Esophagus squamous epithelium (tissue), 5 donors: ENCODE results near the gene ZNF616. TPM values are rescaled to one million over a fixed set of nuclear protein-coding genes. Genes with fewer than 3 reads are reported as not detected.

ENCODE experiments used
- DNase-seq: peaks from one replicate; lab custom pipeline; 2025; lab: John Stamatoyannopoulos, UW
- H3K27ac ChIP-seq, 4 donors: fragments of 200-600 bp; sonication (generic); one replicate each; pipeline ENCODE4 v1.5.1; 2016 to 2019; ENCODE audit warnings: mild to moderate bottlenecking in 1 of 4
- H3K27me3 ChIP-seq, 4 donors: fragments of 200-600 bp; sonication (generic); 1 replicate in 3 of 4; 2 replicates in 1 of 4; pipeline versions ENCODE4 v1.5.1 to v1.6.0; 2017 to 2021; ENCODE audit warnings: antibody characterized with exemption in 1 of 4
- H3K36me3 ChIP-seq, 3 donors: fragments of 200-600 bp; sonication (generic); one replicate each; pipeline ENCODE4 v1.5.1; 2016 to 2019
- H3K4me1 ChIP-seq, 3 donors: fragments of 200-600 bp; sonication (generic); one replicate each; pipeline ENCODE4 v1.5.1; 2017 to 2019
- H3K4me3 ChIP-seq, 4 donors: fragments of 200-600 bp; sonication (generic); 1 replicate in 3 of 4; 2 replicates in 1 of 4; pipeline ENCODE4 v1.5.1; 2016 to 2019; ENCODE audit warnings: mild to moderate bottlenecking in 2 of 4, moderate library complexity in 1 of 4
- H3K9me3 ChIP-seq, 3 donors: fragments of 200-600 bp; sonication (generic); one replicate each; pipeline ENCODE4 v1.5.1; 2016 to 2019
- CTCF ChIP-seq, 6 experiments: fragments of 450-650 bp in 4 of 6; fragments of 200-600 bp in 2 of 6; sonication (generic) in 2 of 6; IDR thresholded peaks; one replicate each; pipeline ENCODE4 v1.5.1; 2016 to 2019; ENCODE audit warnings: antibody characterized with exemption in 6 of 6, mild to moderate bottlenecking in 4 of 6, moderate library complexity in 4 of 6
- POLR2A ChIP-seq, 4 donors: fragments of 450-650 bp; IDR thresholded peaks; one replicate each; pipeline ENCODE4 v1.6.1; 2017; ENCODE audit warnings: antibody characterized with exemption in 4 of 4, mild to moderate bottlenecking in 4 of 4, moderate library complexity in 3 of 4
- WGBS, 2 donors: methylation state at CpG; one replicate each; pipeline ENCODE4 v1.1.5; 2018; 5-methylcytosine and 5-hydroxymethylcytosine counted together
- intact Hi-C: fragments of 100-400 bp; cut with DNase I; formaldehyde crosslinking; loops from one replicate; pipeline ENCODE4 v1.15.0; 2022
- small RNA-seq, 4 donors: library from RNA; depleted of rRNA; stranded (forward); fragments of <200 nt; gene quantifications; one replicate each; pipeline ENCODE3, GENCODE V24; 2016
- total RNA-seq, 4 donors: library from RNA; depleted of rRNA; stranded (reverse); fragments of >200 nt; gene quantifications; one replicate each; pipeline ENCODE4 v1.1.0, GENCODE V29; 2016
- donor health status: DM: yes; HTN: yes; CAD: no.

The ZNF616 gene
- total RNA-seq, 4 donors from 2014 or later = 2.4 to 5.1 (median 3.7) TPM

GRCh38 chr19:52086481-52086880 lies 53.3 kb downstream of the ZNF616 start:
- no peaks in the 10 kb centered on the region for H3K4me1 ChIP-seq
- H3K27me3 ChIP-seq = no peaks in the 10 kb centered on the region
- peaks cover 0 to 100% (median 24%) of the 10 kb centered on the region in 3 donors for H3K36me3 ChIP-seq
- H3K27ac ChIP-seq = peak overlapping the region in 3 of 4 donors; percentile 2 to 48 (median 21)
- intact Hi-C loops = no loop called here
- no peak for DNase-seq
- H3K4me3 ChIP-seq = no peak overlapping the region
- no peak for TF ChIP-seq POLR2A (IDR thresholded peaks at IDR 0.05)
- TF ChIP-seq CTCF (IDR thresholded peaks at IDR 0.05) = no peak
- peaks cover 0 to 83% (median 15%) of the 10 kb centered on the region in 3 donors for H3K9me3 ChIP-seq

- no peaks in the 10 kb centered on the region for H3K27me3 ChIP-seq
- no peak for TF ChIP-seq CTCF (IDR thresholded peaks at IDR 0.05)
- intact Hi-C loops = no loop called here
- peaks cover 17 to 100% (median 95%) of the 10 kb centered on the region in 3 donors for H3K9me3 ChIP-seq
- H3K36me3 ChIP-seq = peaks cover 26 to 100% (median 52%) of the 10 kb centered on the region in 3 donors
- DNase-seq = no peak
- H3K27ac ChIP-seq = no peak overlapping the region
- no peak overlapping the region for H3K4me3 ChIP-seq
- no peaks in the 10 kb centered on the region for H3K4me1 ChIP-seq
- 84 to 90% methylated on average over 5 of the region's 5 CpGs for WGBS, 2 donors
Measured at GRCh38 chr19:52070496-52070895, 69.2 kb downstream of the ZNF616 start.

DNA sequence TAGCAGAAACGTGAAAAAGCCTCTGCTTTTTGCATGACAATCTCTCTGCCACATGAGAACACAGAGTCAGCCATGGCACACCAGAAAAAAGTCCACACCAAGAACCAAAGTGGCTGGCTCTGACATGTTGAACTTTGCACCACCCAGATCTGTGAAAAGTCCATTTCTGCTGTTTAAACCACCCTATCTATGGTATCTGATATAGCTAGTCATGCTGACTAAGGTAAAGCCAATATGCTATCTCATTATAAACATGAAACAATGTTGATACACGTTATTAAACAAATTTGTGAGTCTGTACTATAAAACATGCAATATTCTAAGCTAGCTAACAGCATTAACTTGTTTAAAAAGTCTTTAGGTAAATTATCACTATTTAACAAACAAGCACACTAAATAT lies 70.1 kb downstream of the ZNF616 start:
- H3K36me3 ChIP-seq = peaks cover 17 to 100% (median 43%) of the 10 kb centered on the region in 3 donors
- no peaks in the 10 kb centered on the region for H3K27me3 ChIP-seq
- H3K27ac ChIP-seq = no peak overlapping the region
- no peak for DNase-seq
- intact Hi-C loops = no loop called here
- WGBS, 2 donors = 84 to 93% methylated on average over 2 of the region's 2 CpGs
- no peak overlapping the region for H3K4me3 ChIP-seq
- H3K4me1 ChIP-seq = no peaks in the 10 kb centered on the region
- peaks cover 17 to 100% (median 95%) of the 10 kb centered on the region in 3 donors for H3K9me3 ChIP-seq
- TF ChIP-seq CTCF (IDR thresholded peaks at IDR 0.05) = no peak
- TF ChIP-seq POLR2A (IDR thresholded peaks at IDR 0.05) = no peak

GRCh38 chr19:52066258-52066863 lies 73.4 kb downstream of the ZNF616 start:
- peaks cover 17 to 100% (median 93%) of the 10 kb centered on the region in 3 donors for H3K9me3 ChIP-seq
- no peaks in the 10 kb centered on the region for H3K27me3 ChIP-seq
- H3K36me3 ChIP-seq = peaks cover 16 to 96% (median 42%) of the 10 kb centered on the region in 3 donors
- DNase-seq = no peak
- no peak overlapping the region for H3K27ac ChIP-seq
- no peaks in the 10 kb centered on the region for H3K4me1 ChIP-seq
- peak overlapping the region in 1 of 4 donors; percentile 29 for H3K4me3 ChIP-seq
- TF ChIP-seq POLR2A (IDR thresholded peaks at IDR 0.05) (no peak), CTCF (IDR thresholded peaks at IDR 0.05) (no peak)
- intact Hi-C loops = no loop called here
- WGBS, 2 donors = 90 to 94% methylated on average over 6 of the region's 6 CpGs

GRCh38 chr19:52065399-52065798 lies 74.3 kb downstream of the ZNF616 start:
- intact Hi-C loops = no loop called here
- no peaks in the 10 kb centered on the region for H3K4me1 ChIP-seq
- no peak overlapping the region for H3K4me3 ChIP-seq
- no peak overlapping the region for H3K27ac ChIP-seq
- H3K27me3 ChIP-seq = no peaks in the 10 kb centered on the region
- H3K36me3 ChIP-seq = peaks cover 16 to 93% (median 35%) of the 10 kb centered on the region in 3 donors
- WGBS, 2 donors = 96% methylated on average over 6 of the region's 6 CpGs
- H3K9me3 ChIP-seq = peaks cover 10 to 100% (median 92%) of the 10 kb centered on the region in 3 donors
- TF ChIP-seq POLR2A (IDR thresholded peaks at IDR 0.05) (no peak), CTCF (IDR thresholded peaks at IDR 0.05) (no peak)
- no peak for DNase-seq

Small RNA genes lying within 50 kb of the gene (small RNA-seq; reads per million reads assigned to genes)
- 0 to 0.14 (median 0) reads per million in 4 donors for gene RPL37P23

Other genes with a start within 250 kb of the ZNF616 start
- gene ZNF649, start 234.9 kb downstream of the ZNF616 start, total RNA-seq = 10 to 100 TPM in 1 of 4 donors, 1 to 10 TPM in 3; 5.8 to 13.0 (median 7.1) TPM
- 10 to 100 TPM in 1 of 4 donors, 1 to 10 TPM in 3; 2.9 to 12.0 (median 7.6) TPM for gene ZNF613, start 212.5 kb downstream of the ZNF616 start, total RNA-seq
- gene ZNF350, start 153.1 kb downstream of the ZNF616 start, total RNA-seq = 10 to 100 TPM in 1 of 4 donors, 1 to 10 TPM in 3; 2.9 to 12.6 (median 6.6) TPM
- 10 to 100 TPM in 1 of 4 donors, 1 to 10 TPM in 3; 2.8 to 13.9 (median 5.9) TPM for gene ZNF615, start 131.7 kb downstream of the ZNF616 start, total RNA-seq
- 1 to 10 TPM; 2.2 to 8.2 (median 4.0) TPM for gene ZNF614, start 111.6 kb downstream of the ZNF616 start, total RNA-seq
- gene ZNF432, start 91.1 kb downstream of the ZNF616 start, total RNA-seq = 10 to 100 TPM in 1 of 4 donors, 1 to 10 TPM in 3; 4.3 to 13.7 (median 7.6) TPM
- gene ZNF841, start 44.2 kb downstream of the ZNF616 start, total RNA-seq = 10 to 100 TPM in 3 of 4 donors, 1 to 10 TPM in 1; 9.0 to 19.5 (median 17.1) TPM
- gene ZNF836, start 31.7 kb upstream of the ZNF616 start, total RNA-seq = 1 to 10 TPM; 5.0 to 9.5 (median 7.5) TPM
- gene PPP2R1A, start 50.1 kb upstream of the ZNF616 start, total RNA-seq = 100 to 1,000 TPM; 126 to 225 (median 152) TPM
- 1 to 10 TPM; 2.5 to 8.4 (median 3.9) TPM for gene ZNF766, start 129.6 kb upstream of the ZNF616 start, total RNA-seq
- 1 to 10 TPM; 4.8 to 9.2 (median 6.8) TPM for gene ZNF480, start 157.2 kb upstream of the ZNF616 start, total RNA-seq
- gene ZNF610, start 196.3 kb upstream of the ZNF616 start, total RNA-seq = under 1 TPM in 3 of 4 donors, not detected in 1; 0.15 to 0.95 (median 0.15) TPM
- 10 to 100 TPM in 2 of 4 donors, 1 to 10 TPM in 2; 3.0 to 20.4 (median 8.0) TPM for gene ZNF880, start 230.0 kb upstream of the ZNF616 start, total RNA-seq